HK-2 (cell line): ENCODE data around the gene HNRNPR.

ENCODE experiments used
- DNase-seq: peaks from one replicate; pipeline ENCODE4 v3.0.0-alpha.2; 2018; ENCODE audit not compliant: unreplicated experiment

The HNRNPR gene

DNA sequence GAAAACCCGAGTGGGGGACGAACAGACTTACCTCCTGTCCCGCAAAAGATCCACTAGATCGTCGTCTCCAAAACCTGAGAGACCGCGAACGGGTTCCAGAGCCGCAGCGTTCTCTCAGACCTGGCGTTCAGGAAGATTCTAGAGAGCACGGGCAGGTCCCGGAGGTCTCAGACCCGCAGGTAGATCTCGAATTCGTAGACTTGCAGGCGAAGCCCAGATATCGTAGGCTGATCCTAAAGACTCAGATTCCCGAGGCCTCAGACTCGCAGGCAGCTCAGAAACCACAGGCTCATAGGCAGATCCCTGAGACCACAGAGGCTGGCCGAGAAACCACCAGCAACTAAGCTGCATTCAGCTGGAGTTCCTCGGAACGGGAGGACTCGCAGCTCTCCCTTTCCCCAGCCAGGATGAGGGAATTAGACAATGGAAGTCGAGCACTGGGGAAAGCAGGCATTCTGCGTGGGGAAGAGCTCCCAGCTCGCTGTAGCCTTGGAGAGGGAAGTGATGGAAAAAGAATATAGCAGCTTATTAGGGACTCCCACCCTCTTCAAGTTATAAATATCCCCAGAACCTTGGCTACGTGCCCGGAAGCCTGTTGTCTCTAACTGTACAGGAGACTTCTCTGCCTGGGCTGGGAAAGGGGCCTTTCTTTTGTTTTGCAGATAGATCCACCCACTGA, 25.4 kb upstream of the HNRNPR start, which contains the start of gene ZNF436:
Gene ZNF436 (minus strand): TSS at position 502 of the 679 bp plus-strand sequence. CDS start 1,831 bp downstream, outside the sequence.
- DNase-seq, result peak; percentile 71

DNA sequence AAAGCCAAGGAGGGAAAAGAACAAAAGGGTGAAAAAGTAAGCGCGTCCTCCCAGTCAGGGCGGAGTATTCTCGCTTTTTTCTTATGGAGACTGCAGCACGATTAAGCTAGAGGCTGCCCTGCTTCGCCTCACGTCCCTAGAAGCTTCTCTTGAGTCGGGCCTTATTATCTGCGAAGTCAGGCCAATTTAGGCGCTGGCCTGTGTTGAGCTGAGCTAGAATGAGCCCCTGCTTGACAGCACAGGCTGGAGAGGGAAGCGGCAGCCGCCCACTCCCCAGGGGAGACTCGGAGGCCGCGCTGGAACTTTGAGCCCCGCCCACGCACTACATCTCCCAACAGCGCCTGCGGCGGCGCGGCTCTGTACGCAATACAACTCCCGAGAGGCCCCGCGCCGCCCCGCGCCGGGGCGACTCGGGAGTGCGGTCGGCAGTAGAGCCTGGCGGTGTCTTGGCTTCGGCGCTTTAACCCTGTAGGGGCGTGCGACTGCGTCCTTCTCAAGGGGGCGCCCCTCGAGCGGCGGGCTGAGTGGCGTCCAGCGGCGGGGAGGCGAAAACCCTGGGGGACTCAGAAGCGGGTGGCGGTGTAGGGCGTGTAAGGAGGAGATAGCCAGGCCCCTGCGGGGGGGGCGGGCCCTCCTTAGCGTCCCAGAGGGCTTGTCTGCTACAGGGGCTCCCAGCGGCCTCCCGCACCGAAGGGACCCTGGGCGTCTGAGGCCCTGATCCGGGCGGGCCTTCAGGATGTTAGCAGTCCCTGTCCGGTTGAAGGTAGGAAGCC, 24.7 kb upstream of the HNRNPR start:
- DNase-seq, result peak; percentile 89

DNA sequence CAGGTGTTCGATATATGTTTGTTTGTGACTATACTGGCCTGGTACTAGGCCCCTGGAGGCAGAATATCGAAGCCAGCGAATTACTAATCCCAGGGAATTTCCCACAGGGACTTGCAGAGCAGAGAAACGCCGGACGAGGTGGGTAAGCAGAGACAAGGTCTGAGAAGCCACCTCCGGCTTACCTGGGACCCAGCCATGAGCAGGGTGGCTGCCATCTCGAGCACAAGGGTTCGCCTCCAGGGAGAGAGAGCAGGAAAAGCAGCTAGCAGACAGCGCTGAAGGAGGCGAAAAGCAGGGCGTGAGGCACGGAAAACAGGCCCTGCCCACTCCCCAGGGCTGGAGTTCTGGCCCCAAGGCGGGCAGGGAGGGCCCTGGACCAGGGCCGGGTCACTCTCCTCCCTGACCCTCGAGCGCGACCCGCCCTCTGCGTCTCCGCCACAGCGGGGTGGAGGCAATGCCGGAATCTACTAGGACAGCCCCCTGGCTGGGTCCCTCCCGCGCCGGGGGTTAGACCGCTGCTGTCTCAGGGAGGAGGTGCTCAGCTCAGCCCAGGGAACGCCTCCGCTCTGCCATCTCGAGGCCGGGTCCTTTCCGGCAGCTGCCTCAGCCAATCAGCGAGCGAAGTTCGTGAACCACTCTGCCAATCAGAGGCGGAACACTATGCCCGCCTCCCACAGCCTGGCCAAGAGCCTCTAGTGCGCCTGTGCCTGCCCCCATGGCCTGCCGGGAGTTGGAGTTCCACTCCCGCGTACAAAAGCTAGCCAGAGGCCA, 23.9 kb upstream of the HNRNPR start:
- DNase-seq, result peak; percentile 99

DNA sequence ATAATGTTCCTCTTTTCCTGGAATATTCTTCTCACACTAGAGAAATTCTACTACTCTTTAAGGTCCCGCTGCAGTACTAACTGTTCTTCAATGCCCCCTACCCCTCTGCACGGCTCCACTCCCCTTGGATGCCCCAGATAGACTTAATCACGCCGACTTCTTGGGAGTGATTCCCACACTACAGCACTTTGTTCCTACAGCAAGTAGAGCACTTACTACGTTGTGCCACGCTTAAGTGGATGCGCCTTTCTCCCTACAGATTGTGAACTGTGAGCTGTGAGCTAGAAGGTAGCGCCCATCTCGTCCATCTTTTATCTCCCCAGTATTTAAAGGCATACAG, 23.3 kb upstream of the HNRNPR start:
- DNase-seq, result no peak

DNA sequence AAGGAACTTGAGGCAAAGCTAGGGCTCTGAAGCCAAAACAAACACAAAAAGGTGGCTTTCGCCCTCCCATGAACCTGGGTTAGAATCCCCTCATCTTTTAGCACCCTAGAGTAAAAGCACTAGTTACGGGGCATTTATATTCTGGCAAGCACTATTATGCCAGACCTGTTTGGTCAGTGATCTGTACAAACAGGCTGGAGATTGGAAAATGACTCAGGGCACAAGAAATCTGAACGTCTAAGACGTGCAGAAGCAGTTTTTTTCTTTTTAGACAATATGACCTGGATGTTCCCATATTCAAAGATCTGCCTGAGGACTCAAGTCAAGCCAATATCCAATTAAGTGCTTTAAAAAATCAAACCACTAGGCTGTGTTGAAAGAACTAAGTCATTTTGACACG, 22.5 kb upstream of the HNRNPR start:
- no peak for DNase-seq

DNA sequence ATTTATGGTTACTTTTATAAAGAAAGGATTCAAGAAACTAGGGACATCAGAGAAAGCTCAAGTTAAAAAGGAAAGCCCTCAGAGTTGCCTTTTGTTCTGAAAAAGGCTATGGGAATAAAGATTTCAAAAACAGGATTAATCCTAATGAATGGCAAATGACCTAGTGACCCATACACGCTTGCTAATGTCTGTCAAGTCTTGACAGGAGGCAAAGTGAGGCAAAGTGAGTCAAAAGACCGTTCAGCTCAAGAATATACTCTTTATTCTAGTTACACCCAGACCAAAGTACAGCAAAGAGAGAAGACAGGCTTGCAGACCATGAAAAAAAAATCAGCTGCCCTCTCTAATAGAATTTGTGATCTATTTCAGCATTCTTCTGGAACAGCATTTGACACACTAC, 22.1 kb upstream of the HNRNPR start:
- DNase-seq, result no peak

DNA sequence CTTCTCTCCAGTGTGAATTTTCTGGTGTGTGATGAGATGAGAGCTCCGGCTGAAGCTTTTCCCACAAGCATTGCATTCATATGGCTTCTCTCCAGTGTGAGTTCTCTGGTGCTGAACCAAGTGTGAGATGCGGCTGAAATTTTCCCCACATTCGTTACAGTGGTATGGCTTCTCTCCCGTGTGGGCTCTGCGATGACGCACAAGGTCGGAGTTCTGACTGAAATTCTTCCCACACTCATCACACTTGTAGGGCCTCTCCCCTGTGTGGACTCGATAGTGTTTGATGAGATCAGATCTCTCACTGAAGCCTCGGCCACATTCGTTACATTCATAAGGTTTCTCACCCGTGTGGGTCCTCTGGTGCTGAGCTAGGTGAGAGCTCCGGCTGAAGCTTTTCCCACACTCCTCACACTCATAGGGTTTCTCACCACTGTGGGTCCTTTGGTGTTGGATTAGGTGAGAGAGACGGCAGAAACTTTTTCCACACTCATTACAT, 18.2 kb upstream of the HNRNPR start:
- no peak for DNase-seq

DNA sequence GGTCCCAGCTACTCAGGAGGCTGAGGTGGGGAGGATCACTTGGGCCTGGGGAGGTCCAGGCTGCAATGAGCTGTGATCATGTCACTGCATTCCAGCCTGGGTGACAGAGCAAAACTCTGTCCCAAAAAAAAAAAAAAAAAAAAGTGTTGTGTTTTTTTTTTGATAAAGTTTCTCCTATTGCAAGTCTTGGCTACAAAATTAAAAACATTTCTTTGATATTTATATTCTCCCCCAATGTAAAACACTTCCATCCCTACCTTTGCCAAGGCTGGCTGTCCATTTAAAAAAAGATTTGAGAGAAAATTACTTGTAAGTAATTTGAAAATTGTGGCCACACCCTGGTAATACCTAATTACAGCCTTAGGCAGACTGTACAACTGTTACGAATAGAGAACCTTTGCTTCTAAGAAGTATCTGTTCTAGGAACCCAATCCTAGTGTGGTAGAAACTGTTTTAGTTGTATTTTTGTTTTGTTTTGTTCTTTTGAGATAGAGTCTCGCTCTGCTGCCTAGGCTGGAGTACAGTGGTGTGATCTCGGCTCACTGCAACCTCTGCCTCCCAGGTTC, 14.3 kb upstream of the HNRNPR start:
- no peak for DNase-seq

DNA sequence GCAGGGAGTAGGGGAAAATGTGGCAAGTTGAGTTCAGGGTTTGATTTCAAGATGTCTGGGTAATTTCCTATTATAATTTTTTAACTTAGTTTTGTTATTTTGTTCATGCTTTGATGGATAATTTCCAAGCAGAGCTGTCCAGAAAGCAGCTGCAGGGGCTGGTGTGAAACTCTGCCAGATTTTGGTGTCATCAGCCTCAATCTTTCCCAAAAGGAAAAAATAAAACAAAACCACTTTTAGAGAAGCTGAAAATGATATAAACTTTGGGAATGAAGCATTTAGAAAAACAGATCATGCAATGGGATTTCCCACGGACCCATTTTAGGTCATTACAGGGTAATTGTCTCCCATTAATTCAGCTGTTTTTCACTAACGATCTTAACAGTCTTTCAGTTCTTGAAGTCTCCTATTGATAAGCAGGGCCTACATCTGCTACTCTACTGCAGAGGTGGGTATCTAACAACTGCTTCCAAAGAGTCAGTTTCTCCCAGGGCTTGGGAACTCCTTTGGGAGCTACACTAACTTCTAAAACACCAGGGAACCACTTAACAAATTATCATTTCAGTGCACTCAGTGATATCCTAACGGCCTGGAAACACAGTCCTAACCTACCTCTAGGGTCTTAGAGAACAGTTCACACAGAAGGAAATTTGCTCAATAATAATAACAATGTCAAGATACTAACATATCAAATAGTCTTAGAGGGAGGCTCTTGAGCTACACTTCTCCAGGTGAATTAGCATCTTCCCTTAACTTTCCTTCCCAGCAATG, 13.2 kb upstream of the HNRNPR start:
- DNase-seq, result no peak

DNA sequence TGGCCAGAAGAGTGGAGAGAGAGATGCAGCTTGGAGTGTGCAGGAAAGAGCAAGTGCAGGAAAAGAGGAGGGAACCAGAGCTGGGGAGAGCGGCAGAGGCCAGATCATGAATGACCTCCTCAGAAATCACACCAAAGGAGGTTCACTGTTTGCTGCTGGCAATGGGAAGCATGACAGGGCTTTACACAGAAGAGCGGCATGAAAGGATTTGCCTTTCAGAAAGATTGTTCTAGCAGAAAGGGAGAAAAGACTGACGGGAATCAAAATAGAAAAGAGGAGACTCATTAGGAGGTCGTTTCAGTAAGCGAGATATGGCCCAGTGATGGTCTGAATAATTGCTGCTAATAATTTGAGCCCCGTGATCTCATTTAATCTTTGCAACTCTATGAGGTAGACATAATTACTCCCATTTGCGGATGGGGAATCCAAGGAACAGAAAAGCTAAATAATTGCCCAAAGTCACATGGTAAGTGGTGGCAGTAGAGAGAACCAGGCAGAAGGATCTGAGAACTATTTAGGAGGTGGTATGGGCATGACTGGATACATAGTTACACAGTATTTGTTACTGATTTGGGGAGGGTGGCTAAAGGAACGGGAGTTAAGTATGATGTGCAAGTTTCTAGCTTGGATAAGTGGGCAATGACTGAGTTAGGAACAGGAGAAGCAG, 12.5 kb upstream of the HNRNPR start:
- no peak for DNase-seq

DNA sequence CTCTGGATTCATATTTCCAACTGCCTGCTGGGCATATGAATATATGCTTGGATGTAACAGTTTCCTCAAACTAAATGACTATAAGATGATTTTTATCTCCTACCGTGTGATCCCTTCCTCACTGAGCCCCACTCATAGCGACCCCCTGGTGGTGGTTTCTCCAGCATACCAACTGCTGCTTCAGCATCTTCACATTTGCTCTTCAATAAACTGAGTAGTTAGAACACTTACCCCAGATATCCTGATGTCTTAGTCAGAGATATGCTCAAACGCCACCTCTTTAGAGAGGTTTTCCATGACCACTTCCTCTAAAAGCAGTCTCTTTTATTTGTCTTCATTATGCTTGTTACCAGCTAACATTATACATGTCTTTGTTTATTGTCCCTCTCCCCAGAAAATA, 10.2 kb upstream of the HNRNPR start:
- no peak for DNase-seq

DNA sequence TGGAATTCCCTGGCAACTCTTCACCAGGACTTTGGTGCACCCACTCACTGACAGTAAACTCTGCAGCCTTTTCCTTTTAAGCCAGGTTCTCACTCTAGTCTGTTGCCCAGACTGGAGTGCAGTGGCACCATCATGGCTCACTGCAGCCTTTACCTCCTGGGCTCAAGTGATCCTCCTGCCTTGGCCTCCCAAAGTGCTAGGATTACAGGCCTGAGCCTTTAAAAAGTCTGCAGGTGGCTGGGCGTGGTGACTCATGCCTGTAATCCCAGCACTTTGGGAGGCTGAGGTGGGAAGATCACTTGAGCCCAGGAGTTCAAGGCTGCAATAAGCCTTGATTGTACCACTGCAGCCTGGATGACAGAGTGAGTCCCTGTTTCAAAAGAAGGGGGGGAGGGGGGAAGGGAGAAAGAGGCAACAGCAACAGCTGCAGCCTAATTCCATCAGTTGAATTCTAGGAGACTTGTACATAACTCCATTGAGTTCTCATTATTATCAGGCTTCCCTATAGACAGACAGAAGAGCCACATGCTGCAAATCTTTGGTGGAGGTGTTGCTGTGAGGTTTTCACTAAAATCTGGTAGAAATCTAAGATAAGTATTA, 8.1 kb upstream of the HNRNPR start:
- no peak for DNase-seq

DNA sequence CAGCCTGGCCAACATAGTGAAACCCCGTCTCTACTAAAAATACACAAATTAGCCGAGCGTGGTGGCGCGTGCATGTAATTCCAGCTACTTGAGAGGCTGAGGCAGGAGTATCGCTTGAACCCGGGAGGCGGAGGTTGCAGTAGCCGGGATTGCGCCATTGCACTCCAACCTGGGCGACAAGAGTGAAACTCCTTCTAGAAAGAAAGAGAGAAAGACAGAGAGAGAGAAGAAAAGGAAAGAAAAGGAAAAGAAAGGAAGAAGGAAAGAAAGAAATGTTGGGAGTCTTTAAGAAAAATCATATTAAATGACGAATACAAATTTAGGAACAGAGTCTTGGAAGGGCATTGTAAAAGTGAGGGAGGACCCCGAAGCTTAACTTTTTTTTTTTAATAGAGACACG, 1.8 kb upstream of the HNRNPR start:
- DNase-seq, result no peak

DNA sequence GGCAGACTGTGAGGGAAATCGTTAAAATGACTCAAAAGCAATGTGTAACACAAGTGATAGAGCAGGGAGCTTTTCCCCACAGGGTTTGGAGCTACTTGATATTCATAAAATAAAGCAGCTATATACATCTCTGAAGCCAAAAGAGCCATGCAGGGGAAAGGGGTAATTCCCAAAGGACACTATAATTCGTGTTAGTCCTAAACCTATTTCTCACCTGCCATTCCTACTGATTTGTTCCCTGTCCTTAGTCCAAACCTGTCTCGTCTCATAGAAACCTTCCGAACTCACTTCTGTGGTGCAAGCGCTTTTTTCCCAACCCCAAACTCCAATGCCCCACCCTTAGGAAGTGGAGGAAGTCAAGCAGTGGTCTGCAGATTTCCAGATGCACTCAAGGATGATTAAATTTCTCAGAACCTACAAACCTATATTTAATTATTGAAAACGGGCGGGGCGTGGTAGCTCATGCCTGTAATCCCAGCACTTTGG, 946 bp upstream of the HNRNPR start:
- peak; percentile 38 for DNase-seq

DNA sequence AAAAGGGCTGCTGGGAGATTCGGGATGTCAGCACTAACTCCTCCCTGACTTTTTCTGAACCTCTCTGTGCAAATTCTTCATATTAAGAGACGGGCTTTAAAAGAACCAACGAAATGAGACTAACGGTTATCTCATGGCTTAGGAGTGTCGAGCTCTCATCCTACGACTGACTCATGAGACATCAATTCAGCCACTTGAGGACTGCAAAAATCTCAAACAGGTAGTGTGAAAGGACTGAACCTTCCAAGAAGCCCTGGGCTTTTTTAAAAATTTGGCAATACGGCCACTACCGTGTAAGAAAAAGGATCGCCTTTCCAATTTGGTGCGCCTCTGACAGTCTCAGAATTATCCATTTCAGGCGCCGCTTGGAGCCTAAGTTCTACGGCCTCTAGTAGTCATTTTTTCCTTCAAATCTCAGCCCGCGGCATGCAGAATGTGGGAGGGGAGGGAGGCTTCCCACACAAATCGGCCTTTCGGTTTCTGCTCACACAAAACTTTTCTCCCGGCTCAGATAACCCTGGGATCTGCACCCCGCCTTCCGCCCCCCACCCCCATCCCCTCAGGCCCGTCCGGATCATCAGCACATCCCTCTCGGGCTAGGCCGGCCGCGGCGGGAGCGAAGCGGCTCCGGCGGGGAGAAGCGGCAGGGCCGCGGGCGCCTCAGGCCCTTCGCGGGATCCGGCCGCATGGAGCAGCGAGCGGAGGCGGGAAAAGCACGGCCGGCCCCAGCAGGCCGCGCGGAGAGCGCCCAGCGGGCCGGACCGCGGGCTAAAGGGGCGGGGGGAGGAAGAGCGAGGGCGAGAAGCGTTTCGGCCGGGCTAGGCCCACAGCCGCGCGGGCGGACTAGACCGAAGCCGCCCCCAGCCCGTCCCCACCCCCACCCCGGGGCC, 618 bp downstream of the HNRNPR start:
- DNase-seq, result peak; percentile 43

DNA sequence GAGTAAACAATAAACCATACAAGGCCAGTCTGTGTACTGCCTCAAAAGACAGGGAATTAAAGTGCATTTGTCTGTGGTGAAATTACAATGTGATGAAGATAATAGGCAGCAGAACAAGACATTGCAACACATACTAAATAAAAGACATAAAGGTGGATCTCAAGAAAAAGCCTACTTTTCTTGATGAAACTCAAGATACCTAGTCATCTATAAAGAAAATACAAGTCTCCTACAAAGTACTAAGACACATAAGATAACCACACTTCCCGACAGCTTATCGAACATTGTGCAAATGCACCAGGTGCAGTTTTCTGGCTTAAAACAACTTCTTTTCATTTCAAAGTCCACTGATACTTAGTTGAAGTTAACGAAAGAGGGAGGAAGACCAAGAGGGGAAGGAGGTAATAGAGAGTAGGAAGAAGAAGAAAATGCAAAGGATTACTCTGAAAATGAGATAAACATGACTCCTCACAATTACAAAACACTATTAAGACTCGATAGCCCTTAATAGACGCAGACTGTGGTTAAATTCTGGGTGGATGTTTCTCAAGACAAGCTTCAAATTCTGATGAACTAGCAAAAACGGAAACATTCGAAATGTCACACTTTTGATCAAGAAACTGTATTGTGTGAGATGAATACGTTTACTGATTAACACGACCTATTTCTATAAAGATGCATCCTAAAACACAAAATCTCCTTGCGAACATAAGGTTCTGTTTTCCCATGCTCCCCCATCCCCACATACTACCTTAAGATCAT, 2.0 kb downstream of the HNRNPR start:
- DNase-seq, result no peak

DNA sequence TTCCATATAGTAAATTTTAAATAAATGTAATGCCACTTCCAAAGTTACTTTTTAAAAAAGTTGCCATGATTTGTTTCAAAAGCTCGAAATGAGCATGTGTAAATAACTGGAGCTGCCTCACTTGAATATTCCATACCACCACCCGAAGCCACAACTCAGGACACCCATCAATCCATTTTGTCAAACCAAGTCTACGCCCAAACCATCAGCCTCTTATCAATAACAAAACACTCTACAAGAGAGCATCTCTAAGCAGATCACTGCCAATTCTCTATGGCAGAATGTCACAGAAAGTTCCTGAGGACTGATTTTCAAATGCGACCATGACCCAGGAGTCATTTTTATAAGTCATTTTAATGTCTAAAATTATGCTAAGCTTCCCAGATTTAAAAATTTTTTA, 4.5 kb downstream of the HNRNPR start:
- no peak for DNase-seq

DNA sequence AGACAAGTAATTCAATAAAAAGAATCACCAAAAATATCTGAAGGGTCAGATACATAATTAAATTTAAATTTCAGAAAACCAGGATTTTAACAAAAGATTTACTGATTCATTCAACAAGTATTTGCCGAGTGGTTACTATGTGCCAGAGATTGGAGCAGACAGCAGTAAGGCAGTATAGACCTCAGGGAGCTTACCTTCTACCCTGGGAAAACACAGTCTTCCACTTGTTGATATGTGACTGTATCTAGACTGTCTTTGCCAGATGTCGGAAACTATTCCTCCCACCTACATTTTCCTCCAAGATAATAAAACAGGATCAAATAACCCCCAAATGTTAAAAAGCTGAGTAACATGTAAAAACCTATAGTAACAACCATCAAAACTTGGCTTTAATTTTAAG, 6.2 kb downstream of the HNRNPR start:
- DNase-seq, result no peak

DNA sequence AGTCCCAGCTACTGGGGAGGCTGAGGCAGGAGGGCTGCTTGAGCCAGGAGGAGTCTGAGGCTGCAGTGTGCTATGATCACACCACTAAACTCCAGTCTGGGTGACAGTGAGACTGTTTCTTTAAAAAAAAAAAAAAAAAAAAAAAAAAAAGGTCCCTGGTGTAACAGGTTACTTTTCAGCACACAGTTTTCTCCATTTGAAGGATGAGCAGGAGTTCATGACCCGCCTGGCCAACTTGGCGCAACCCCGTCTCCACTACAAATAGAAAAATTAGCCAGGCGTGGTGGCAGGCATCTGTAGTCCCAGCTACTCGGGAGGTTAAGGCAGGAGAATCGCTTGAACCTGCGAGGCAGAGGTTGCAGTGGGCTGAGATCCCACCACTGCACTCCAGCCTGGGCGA, 12.4 kb downstream of the HNRNPR start:
- no peak for DNase-seq
